Measurements from ENCODE around the gene ANKRD44.
A peak's percentile ranks its signal among the peaks of the same experiment; 100 is the strongest.

ANKRD44 gene

GRCh38 chr2:197261808-197262226 lies 48.8 kb downstream of the ANKRD44 start:
- no peak overlapping the region for H3K4me3 ChIP-seq (ENCODE audit: low read depth, low read length)
- in situ Hi-C loops (cut with HindIII; ENCODE audit: low sequenced_read_pairs), result no loop called here
- no peak for TF ChIP-seq CTCF (IDR thresholded peaks at IDR 0.05; ENCODE audit: low read depth, low read length)
- DNase-seq (ENCODE audit: low read depth, low spot score), result peak; percentile 23

- TF ChIP-seq CTCF (IDR thresholded peaks at IDR 0.05; ENCODE audit: low read depth, low read length), result no peak
- no peak overlapping the region for H3K4me3 ChIP-seq (ENCODE audit: low read depth, low read length)
- in situ Hi-C loops (cut with HindIII; ENCODE audit: low sequenced_read_pairs), result no loop called here
- DNase-seq (ENCODE audit: low read depth, low spot score), result no peak
These were observed 51.0 kb downstream of the ANKRD44 start for GRCh38 chr2:197259470-197259999.

- DNase-seq (ENCODE audit: low read depth, low spot score), result no peak
- in situ Hi-C loops (cut with HindIII; ENCODE audit: low sequenced_read_pairs), result no loop called here
- H3K4me3 ChIP-seq (ENCODE audit: low read depth, low read length), result no peak overlapping the region
- no peak for TF ChIP-seq CTCF (IDR thresholded peaks at IDR 0.05; ENCODE audit: low read depth, low read length)
These were observed 52.0 kb downstream of the ANKRD44 start for GRCh38 chr2:197258580-197258979.

GRCh38 chr2:197256547-197257170 lies 53.9 kb downstream of the ANKRD44 start:
- in situ Hi-C loops (cut with HindIII; ENCODE audit: low sequenced_read_pairs), result no loop called here
- DNase-seq (ENCODE audit: low read depth, low spot score), result no peak
- TF ChIP-seq CTCF (IDR thresholded peaks at IDR 0.05; ENCODE audit: low read depth, low read length), result no peak
- no peak overlapping the region for H3K4me3 ChIP-seq (ENCODE audit: low read depth, low read length)

- no peak overlapping the region for H3K4me3 ChIP-seq (ENCODE audit: low read depth, low read length)
- in situ Hi-C loops (cut with HindIII; ENCODE audit: low sequenced_read_pairs), result no loop called here
- DNase-seq (ENCODE audit: low read depth, low spot score), result peak; percentile 32
- TF ChIP-seq CTCF (IDR thresholded peaks at IDR 0.05; ENCODE audit: low read depth, low read length), result no peak
These were observed 54.6 kb downstream of the ANKRD44 start for GRCh38 chr2:197256021-197256420.

- in situ Hi-C loops (cut with HindIII; ENCODE audit: low sequenced_read_pairs), result no loop called here
- peak; percentile 63 for DNase-seq (ENCODE audit: low read depth, low spot score)
- H3K4me3 ChIP-seq (ENCODE audit: low read depth, low read length), result no peak overlapping the region
- no peak for TF ChIP-seq CTCF (IDR thresholded peaks at IDR 0.05; ENCODE audit: low read depth, low read length)
These were observed 55.0 kb downstream of the ANKRD44 start for GRCh38 chr2:197255543-197255942.
